GM12878 (cell line): Measurements from ENCODE around the gene AGBL5. TPM values are rescaled to one million over a fixed set of nuclear protein-coding genes. Genes with fewer than 3 reads are reported as not detected.

Source experiments
- ATAC-seq: fragments of 200-7000 bp; cut with Tn5 transposase; 3 replicates; pipeline ENCODE4 v1.9.1; 2020; ENCODE audit warnings: mild to moderate bottlenecking, moderate library complexity
- BruUV-seq: library from RNA; stranded (reverse); fragments of 400-500 nt; replicated peaks from 2 replicates; lab custom pipeline; 2021; lab: Mats Ljungman, UMichigan
- CTCF ChIA-PET: fragments of 300-600 bp; sonication (Branson Sonifier 250); formaldehyde crosslinking; extraction: SDS; loops from one replicate; lab custom pipeline; 2021; ENCODE audit warnings: inconsistent platforms; lab: Yijun Ruan, JAX
- POLR2A ChIA-PET: fragments of 350-600 bp; formaldehyde crosslinking; extraction: SDS; loops from one replicate; lab custom pipeline; 2021; ENCODE audit warnings: inconsistent platforms; lab: Charles Lee
- RAD21 ChIA-PET: fragments of 300-600 bp; sonication (Branson Sonifier 250); formaldehyde crosslinking; loops from one replicate; lab custom pipeline; 2023; ENCODE audit warnings: antibody characterized with exemption; ENCODE audit not compliant: unreplicated experiment; lab: Charles Lee
- SMC1A ChIA-PET: fragments of 300-600 bp; sonication (Branson Sonifier 250); formaldehyde crosslinking; loops from one replicate; lab custom pipeline; 2023; ENCODE audit not compliant: unreplicated experiment, uncharacterized antibody; lab: Charles Lee
- DNase-seq: peaks from one replicate; pipeline ENCODE4 v3.0.0-alpha.2; 2011; ENCODE audit warnings: low read depth, low spot score
- FAIRE-seq: peaks from 3 replicates; lab custom pipeline; 2011; peaks lifted over from hg19 to GRCh38; lab: Jason Lieb, UNC
- H2AFZ ChIP-seq: 2 replicates; pipeline ENCODE4 v1.6.0; 2011; ENCODE audit warnings: low read depth, low read length, control low read depth; ENCODE audit not compliant: control insufficient read depth
- H3K27ac ChIP-seq: 2 replicates; pipeline ENCODE4 v1.5.1; 2011; ENCODE audit warnings: control low read depth; ENCODE audit not compliant: control insufficient read depth, insufficient read depth
- H3K27me3 ChIP-seq, 2 experiments: replicated peaks in 1 of 2; 2 replicates each; pipeline versions ENCODE4 v1.6.0 to v1.6.1; 2011; ENCODE audit warnings: low read length in 1 of 2; ENCODE audit not compliant: control insufficient read depth in 2 of 2, insufficient read depth in 2 of 2
- H3K36me3 ChIP-seq, 2 experiments: 2 replicates each; pipeline ENCODE4 v1.5.1; 2011; ENCODE audit warnings: low read length in 1 of 2; ENCODE audit not compliant: control insufficient read depth in 2 of 2, insufficient read depth in 2 of 2
- H3K4me1 ChIP-seq: 2 replicates; pipeline ENCODE4 v1.6.1; 2011; ENCODE audit warnings: mild to moderate bottlenecking, low read length, moderate library complexity, mixed read lengths; ENCODE audit not compliant: control insufficient read depth, insufficient read depth
- H3K4me2 ChIP-seq: 2 replicates; pipeline ENCODE4 v1.6.0; 2011; ENCODE audit warnings: control low read depth; ENCODE audit not compliant: control insufficient read depth, insufficient read depth
- H3K4me3 ChIP-seq: fragments of 200-600 bp; sonication (generic); 2 replicates; pipeline ENCODE4 v1.5.1; 2016
- H3K79me2 ChIP-seq: 2 replicates; pipeline ENCODE4 v1.6.0; 2011; ENCODE audit warnings: low read length; ENCODE audit not compliant: control insufficient read depth, insufficient read depth
- H3K9ac ChIP-seq: 2 replicates; pipeline ENCODE4 v1.8.0; 2011; ENCODE audit warnings: low read length, control low read depth, mixed read lengths; ENCODE audit not compliant: control insufficient read depth, insufficient read depth
- H3K9me3 ChIP-seq: replicated peaks from 3 replicates; pipeline ENCODE4 v1.5.1; 2011; ENCODE audit warnings: mild to moderate bottlenecking, low read length; ENCODE audit not compliant: control insufficient read depth, insufficient read depth
- H4K20me1 ChIP-seq: 2 replicates; pipeline ENCODE4 v1.6.0; 2011; ENCODE audit not compliant: control insufficient read depth, insufficient read depth
- BHLHE40 ChIP-seq, 2 experiments: fragments of 450-650 bp in 1 of 2; IDR thresholded peaks; 2 replicates each; pipeline ENCODE4 v1.6.1; 2011 to 2017; ENCODE audit warnings: low read depth in 2 of 2, borderline replicate concordance in 1 of 2, improper control_type of control experiment in 1 of 2, low read length in 1 of 2, mild to moderate bottlenecking in 1 of 2
- CREM ChIP-seq: IDR thresholded peaks from 2 replicates; pipeline ENCODE4 v1.6.1; 2014; ENCODE audit warnings: antibody characterized with exemption, low read depth
- EGR1 ChIP-seq, 2 experiments: IDR thresholded peaks; 1 replicate in 1 of 2; 2 replicates in 1 of 2; pipeline ENCODE4 v1.6.1; 2011 to 2012; ENCODE audit warnings: low read depth in 2 of 2, low read length in 2 of 2, borderline replicate concordance in 1 of 2, mild to moderate bottlenecking in 1 of 2, moderate library complexity in 1 of 2
- ESRRA ChIP-seq: IDR thresholded peaks from 2 replicates; pipeline ENCODE4 v1.6.1; 2012; ENCODE audit warnings: mild to moderate bottlenecking, low read length, improper control_type of control experiment
- IRF4 ChIP-seq: IDR thresholded peaks from 2 replicates; pipeline ENCODE4 v1.6.1; 2011; ENCODE audit warnings: low read depth, low read length
- MTA3 ChIP-seq: IDR thresholded peaks from 2 replicates; pipeline ENCODE4 v1.6.1; 2012; ENCODE audit warnings: low read length, inconsistent platforms, borderline replicate concordance
- PAX5 ChIP-seq: IDR thresholded peaks from 2 replicates; pipeline ENCODE4 v1.6.1; 2011; ENCODE audit warnings: low read depth, low read length, borderline replicate concordance
- RAD21 ChIP-seq: IDR thresholded peaks from 2 replicates; pipeline ENCODE4 v1.6.1; 2011; ENCODE audit warnings: mild to moderate bottlenecking, low read depth, low read length, moderate library complexity; ENCODE audit not compliant: insufficient read depth
- ZNF24 ChIP-seq: fragments of 450-650 bp; IDR thresholded peaks from 2 replicates; pipeline ENCODE4 v1.6.1; 2017; ENCODE audit warnings: antibody characterized with exemption, mild to moderate bottlenecking
- WGBS: methylation state at CpG from one replicate; pipeline ENCODE4 v1.1.6; 2016; ENCODE audit warnings: low lambda C conversion rate; ENCODE audit not compliant: insufficient replicate concordance, insufficient coverage; ENCODE audit errors: missing lambda C conversion rate; 5-methylcytosine and 5-hydroxymethylcytosine counted together
- in situ Hi-C: fragments of 300-500 bp; cut with MboI; formaldehyde crosslinking; loops from 9 replicates; pipeline ENCODE4 v1.14.3; 2018; ENCODE audit warnings: mixed read lengths
- intact Hi-C: fragments of 100-400 bp; cut with micrococcal nuclease; formaldehyde crosslinking; loops from one replicate; pipeline ENCODE4 v1.14.2; 2022; ENCODE audit not compliant: unreplicated experiment
- polyA plus RNA-seq, 11 experiments: library from polyadenylated mRNA; depleted of rRNA in 4 of 11; unstranded in 6 of 11; stranded (reverse) in 5 of 11; fragments of >200 nt; fragmentation: Nextera tagmentation in 4 of 11; fragmentation: Illumina TruSeq in 1 of 11; extraction: Ambion mirVana in 4 of 11; extraction: Trizol in 1 of 11; gene quantifications; 1 replicate in 1 of 11; 2 replicates in 10 of 11; pipeline versions ENCODE4 v1.2.1 to v1.2.3, GENCODE V29; 2011 to 2016; ENCODE audit warnings: inconsistent platforms in 2 of 11, missing spikeins in 2 of 11, low read depth in 1 of 11
- total RNA-seq, 4 experiments: library from RNA; depleted of rRNA in 3 of 4; stranded (reverse); fragments of >200 nt in 3 of 4; fragmentation: Illumina TruSeq in 1 of 4; extraction: Trizol in 1 of 4; gene quantifications; 2 replicates each; pipeline versions ENCODE4 v1.2.1 to v1.2.3, GENCODE V29; 2013 to 2021
- TF ChIP-seq, protein P1 (sequence below): fragments of 150-350 bp; IDR thresholded peaks from 2 replicates; pipeline ENCODE4 v1.6.1; 2014; ENCODE audit warnings: mild to moderate bottlenecking, low read depth, low read length

Gene AGBL5
- total and polyA plus RNA-seq, 10 of the 15 experiments (the other 5 are each of a cell fraction or from before 2014, with no cell fraction given), result 1.9 to 28.5 (median 19.5) TPM

GRCh38 chr2:27085062-27085672 is 33.7 kb downstream of the AGBL5 start:
- in situ Hi-C loops, result loop anchor here (10.0 kb wide), 1 partner anchor 120 kb away; no protein-coding TSS in a partner anchor
- WGBS, result 84% methylated on average over 10 of the region's 10 CpGs
- peak overlapping the region; percentile 67; the same call in 1 of the 2 replicates for H3K27ac ChIP-seq
- DNase-seq (no peak), FAIRE-seq (no peak), ATAC-seq (no peak)
- ChIA-PET SMC1A (interaction anchor here (1.2 to 2.1 kb wide), 5 partner anchors 11 to 123 kb away, joined by 3 to 7 read pairs (median 6); partner anchors contain the start of gene AGBL5), RAD21 (interaction anchor here (0.9 to 2.5 kb wide), 7 partner anchors 34 to 123 kb away, joined by 3 to 11 read pairs (median 5); partner anchors contain the start of gene AGBL5), CTCF (interaction anchor here (0.5 to 8.6 kb wide), 10 partner anchors 11 to 195 kb away, joined by 3 to 85 read pairs (median 4); partner anchors contain the start of gene OST4), POLR2A (interaction anchor here (1.1 to 4.7 kb wide), 4 partner anchors 12 to 123 kb away, joined by 3 to 43 read pairs (median 8); partner anchors contain the start of genes AGBL5 and OST4)
- H3K79me2 ChIP-seq, result no peaks in the 10 kb centered on the region
- H3K9ac ChIP-seq, result peak overlapping the region; percentile 77
- H2AFZ ChIP-seq, result peak overlapping the region; percentile 88
- H3K36me3 ChIP-seq, result no peaks in the 10 kb centered on the region
- intact Hi-C loops, result no loop called here
- H3K4me1 ChIP-seq, result peaks cover 25% of the 10 kb centered on the region
- H3K9me3 ChIP-seq, result no peaks in the 10 kb centered on the region
- H3K4me2 ChIP-seq, result peak overlapping the region; percentile 99
- peak overlapping the region; percentile 85 for H3K4me3 ChIP-seq
- H3K27me3 ChIP-seq, result no peaks in the 10 kb centered on the region
- no TSS peak for BruUV-seq
- H4K20me1 ChIP-seq, result no peaks in the 10 kb centered on the region
- TF ChIP-seq CREM, result no peak
- TF ChIP-seq ZNF24, result peak; percentile 80
- TF ChIP-seq, all 136 proteins: peak for 1

DNA sequence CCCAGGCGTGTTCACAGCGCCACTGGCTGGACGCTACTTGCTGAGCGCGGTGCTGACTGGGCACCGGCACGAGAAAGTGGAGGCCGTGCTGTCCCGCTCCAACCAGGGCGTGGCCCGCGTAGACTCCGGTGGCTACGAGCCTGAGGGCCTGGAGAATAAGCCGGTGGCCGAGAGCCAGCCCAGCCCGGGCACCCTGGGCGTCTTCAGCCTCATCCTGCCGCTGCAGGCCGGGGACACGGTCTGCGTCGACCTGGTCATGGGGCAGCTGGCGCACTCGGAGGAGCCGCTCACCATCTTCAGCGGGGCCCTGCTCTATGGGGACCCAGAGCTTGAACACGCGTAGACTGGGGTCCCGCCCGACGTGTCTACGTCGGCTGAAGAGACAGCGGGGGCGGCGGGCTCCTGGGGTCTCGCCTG is 34.2 kb downstream of the AGBL5 start:
- peak overlapping the region; percentile 85 for H3K4me3 ChIP-seq
- ATAC-seq, result peak; percentile 45
- TF ChIP-seq, protein P1, sequence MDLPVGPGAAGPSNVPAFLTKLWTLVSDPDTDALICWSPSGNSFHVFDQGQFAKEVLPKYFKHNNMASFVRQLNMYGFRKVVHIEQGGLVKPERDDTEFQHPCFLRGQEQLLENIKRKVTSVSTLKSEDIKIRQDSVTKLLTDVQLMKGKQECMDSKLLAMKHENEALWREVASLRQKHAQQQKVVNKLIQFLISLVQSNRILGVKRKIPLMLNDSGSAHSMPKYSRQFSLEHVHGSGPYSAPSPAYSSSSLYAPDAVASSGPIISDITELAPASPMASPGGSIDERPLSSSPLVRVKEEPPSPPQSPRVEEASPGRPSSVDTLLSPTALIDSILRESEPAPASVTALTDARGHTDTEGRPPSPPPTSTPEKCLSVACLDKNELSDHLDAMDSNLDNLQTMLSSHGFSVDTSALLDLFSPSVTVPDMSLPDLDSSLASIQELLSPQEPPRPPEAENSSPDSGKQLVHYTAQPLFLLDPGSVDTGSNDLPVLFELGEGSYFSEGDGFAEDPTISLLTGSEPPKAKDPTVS, result no peak
- 0 out of 3 replicates have a peak, but pooled peaks of 1 of the 2 experiments have one; percentile 8 for TF ChIP-seq EGR1 (IDR thresholded peaks at IDR 0.05; ENCODE audit: borderline replicate concordance in 1 of 2, low read depth in 2 of 2, low read length in 2 of 2)
- peak; percentile 20 to 76; a peak in 2 of 4 replicates for TF ChIP-seq BHLHE40 (IDR thresholded peaks at IDR 0.05; ENCODE audit: borderline replicate concordance in 1 of 2, low read depth in 2 of 2, low read length in 1 of 2)
- TF ChIP-seq ESRRA, result no peak
- no peak for TF ChIP-seq PAX5
- 0 out of 2 replicates have a peak, but pooled peaks have one; percentile 11 for TF ChIP-seq CREM
- TF ChIP-seq IRF4, result no peak
- peak; percentile 60 for TF ChIP-seq RAD21
- no peak for TF ChIP-seq MTA3

More for the DNA sequence above, 34.2 kb downstream of the AGBL5 start:
- BruUV-seq, result no TSS peak
- Histone ChIP-seq H2AFZ (peak overlapping the region; percentile 88), H3K4me1 (peaks cover 24% of the 10 kb centered on the region), H3K36me3 (no peaks in the 10 kb centered on the region), H3K79me2 (no peaks in the 10 kb centered on the region), H3K9ac (peak overlapping the region; percentile 77), H4K20me1 (no peaks in the 10 kb centered on the region), H3K9me3 (no peaks in the 10 kb centered on the region), H3K4me2 (peak overlapping the region; percentile 99), H3K27ac (peak overlapping the region; percentile 67), H3K27me3 (no peaks in the 10 kb centered on the region)
- ChIA-PET SMC1A (interaction anchor here (1.2 to 2.1 kb wide), 5 partner anchors 11 to 124 kb away, joined by 3 to 7 read pairs (median 6); partner anchors contain the start of gene AGBL5), RAD21 (interaction anchor here (0.5 to 2.5 kb wide), 8 partner anchors 34 to 194 kb away, joined by 3 to 11 read pairs (median 4); partner anchors contain the start of gene AGBL5), POLR2A (interaction anchor here (1.1 to 3.4 kb wide), 3 partner anchors 35 to 123 kb away, joined by 3 to 12 read pairs (median 5); partner anchors contain the start of gene AGBL5), CTCF (interaction anchor here (0.5 to 8.6 kb wide), 11 partner anchors 11 to 194 kb away, joined by 3 to 85 read pairs (median 3); partner anchors contain the start of genes MAPRE3, OST4 and PRR30)
- DNase-seq, result no peak
- intact Hi-C loops (loop anchor here (1.0 kb wide), 2 partner anchors 35 to 124 kb away; no protein-coding TSS in a partner anchor), in situ Hi-C loops (loop anchor here (10.0 kb wide), 1 partner anchor 121 kb away; no protein-coding TSS in a partner anchor)
- FAIRE-seq, result no peak
- under 1% methylated on average over 32 of the region's 38 CpGs for WGBS
